ENCODE results near the gene SMARCC2.

Gene SMARCC2

DNA sequence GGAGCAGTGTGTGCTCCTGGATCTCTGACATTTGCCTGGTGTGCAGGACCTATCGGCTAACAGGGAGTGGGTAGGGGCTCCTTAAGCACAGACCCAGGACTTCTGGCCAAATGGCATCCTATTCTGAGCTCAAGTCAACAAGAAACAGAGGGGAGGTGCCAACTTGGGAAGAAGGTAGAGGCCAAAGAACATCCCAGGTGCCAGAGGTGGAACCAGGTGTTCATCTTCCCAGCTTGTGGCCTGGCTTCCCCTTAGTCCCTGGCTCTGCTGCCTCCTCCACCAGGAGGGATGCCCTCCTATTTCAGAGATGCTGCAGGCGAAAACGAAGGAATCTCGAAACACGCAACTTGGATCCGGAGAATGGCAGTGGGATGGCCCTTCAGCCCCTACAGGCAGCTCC is 46.8 kb upstream of the SMARCC2 start:
- Histone ChIP-seq H3K79me2 (ENCODE audit: low read length) (no peaks in the 10 kb centered on the region), H3K9me2 (replicated peaks; ENCODE audit: insufficient read depth, low read length) (no peaks in the 10 kb centered on the region), H3K36me3 (replicated peaks; ENCODE audit: insufficient read depth, low read length) (no peaks in the 10 kb centered on the region), H3K9ac (ENCODE audit: low read length) (no peak overlapping the region), H3K4me1 (ENCODE audit: low read length) (no peaks in the 10 kb centered on the region), H4K20me1 (ENCODE audit: insufficient read depth, low read length) (no peaks in the 10 kb centered on the region), H3F3A (ENCODE audit: insufficient read depth, low read length) (no peaks in the 10 kb centered on the region), H3K4me2 (ENCODE audit: low read depth, low read length) (no peak overlapping the region), H3K9me3 (replicated peaks; ENCODE audit: insufficient read depth, low read length) (no peaks in the 10 kb centered on the region), H3K27ac (ENCODE audit: low read length) (no peak overlapping the region), H2AFZ (ENCODE audit: low read length) (no peak overlapping the region), H3K27me3 (replicated peaks; ENCODE audit: insufficient read depth, low read length) (no peaks in the 10 kb centered on the region), H3K4me3 (ENCODE audit: low read length) (no peak overlapping the region)
- no peak for DNase-seq
- TF ChIP-seq CTCF (IDR thresholded peaks at IDR 0.05; ENCODE audit: low read length) (no peak), EZH2 (optimal IDR thresholded peaks at IDR 0.05; ENCODE audit: low read depth, low read length) (no peak), EZH2phosphoT487 (IDR thresholded peaks at IDR 0.05; ENCODE audit: low read length) (no peak)

GRCh38 chr12:56234746-56235436 is 45.6 kb upstream of the SMARCC2 start:
- H3K4me3 ChIP-seq (ENCODE audit: low read length) = no peak overlapping the region
- no peaks in the 10 kb centered on the region for H3K4me1 ChIP-seq (ENCODE audit: low read length)
- no peaks in the 10 kb centered on the region for H3K27me3 ChIP-seq (replicated peaks; ENCODE audit: insufficient read depth, low read length)
- H3K9ac ChIP-seq (ENCODE audit: low read length) = no peak overlapping the region
- H2AFZ ChIP-seq (ENCODE audit: low read length) = no peak overlapping the region
- no peaks in the 10 kb centered on the region for H3K36me3 ChIP-seq (replicated peaks; ENCODE audit: insufficient read depth, low read length)
- TF ChIP-seq EZH2 (optimal IDR thresholded peaks at IDR 0.05; ENCODE audit: low read depth, low read length) (no peak), CTCF (IDR thresholded peaks at IDR 0.05; ENCODE audit: low read length) (no peak), EZH2phosphoT487 (IDR thresholded peaks at IDR 0.05; ENCODE audit: low read length) (no peak)
- no peaks in the 10 kb centered on the region for H3K79me2 ChIP-seq (ENCODE audit: low read length)
- DNase-seq = no peak
- no peaks in the 10 kb centered on the region; the same call in 1 of the 2 replicates for H3F3A ChIP-seq (ENCODE audit: insufficient read depth, low read length)
- no peaks in the 10 kb centered on the region for H3K9me3 ChIP-seq (replicated peaks; ENCODE audit: insufficient read depth, low read length)
- no peak overlapping the region for H3K4me2 ChIP-seq (ENCODE audit: low read depth, low read length)
- H3K9me2 ChIP-seq (replicated peaks; ENCODE audit: insufficient read depth, low read length) = no peaks in the 10 kb centered on the region
- no peak overlapping the region for H3K27ac ChIP-seq (ENCODE audit: low read length)
- no peaks in the 10 kb centered on the region for H4K20me1 ChIP-seq (ENCODE audit: insufficient read depth, low read length)

DNA sequence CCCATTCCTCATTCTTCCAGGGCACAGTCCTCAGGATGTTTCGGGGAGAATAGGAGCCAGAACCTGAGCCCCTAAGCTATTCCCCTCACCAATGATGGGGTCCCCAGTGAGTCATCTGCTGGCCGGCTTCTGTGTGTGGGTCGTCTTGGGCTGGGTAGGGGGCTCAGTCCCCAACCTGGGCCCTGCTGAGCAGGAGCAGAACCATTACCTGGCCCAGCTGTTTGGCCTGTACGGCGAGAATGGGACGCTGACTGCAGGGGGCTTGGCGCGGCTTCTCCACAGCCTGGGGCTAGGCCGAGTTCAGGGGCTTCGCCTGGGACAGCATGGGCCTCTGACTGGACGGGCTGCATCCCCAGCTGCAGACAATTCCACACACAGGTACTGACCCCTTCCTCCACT is 41.9 kb upstream of the SMARCC2 start:
- H2AFZ ChIP-seq (ENCODE audit: low read length) = no peak overlapping the region
- no peaks in the 10 kb centered on the region for H3K27me3 ChIP-seq (replicated peaks; ENCODE audit: insufficient read depth, low read length)
- no peaks in the 10 kb centered on the region; the same call in 1 of the 2 replicates for H3F3A ChIP-seq (ENCODE audit: insufficient read depth, low read length)
- no peak overlapping the region for H3K4me2 ChIP-seq (ENCODE audit: low read depth, low read length)
- no peaks in the 10 kb centered on the region for H3K9me3 ChIP-seq (replicated peaks; ENCODE audit: insufficient read depth, low read length)
- H3K9me2 ChIP-seq (replicated peaks; ENCODE audit: insufficient read depth, low read length) = no peaks in the 10 kb centered on the region
- H3K36me3 ChIP-seq (replicated peaks; ENCODE audit: insufficient read depth, low read length) = no peaks in the 10 kb centered on the region
- no peaks in the 10 kb centered on the region for H3K79me2 ChIP-seq (ENCODE audit: low read length)
- no peak overlapping the region for H3K27ac ChIP-seq (ENCODE audit: low read length)
- no peak overlapping the region for H3K4me3 ChIP-seq (ENCODE audit: low read length)
- no peak for TF ChIP-seq EZH2 (optimal IDR thresholded peaks at IDR 0.05; ENCODE audit: low read depth, low read length)
- TF ChIP-seq EZH2phosphoT487 (IDR thresholded peaks at IDR 0.05; ENCODE audit: low read length) = no peak
- TF ChIP-seq CTCF (IDR thresholded peaks at IDR 0.05; ENCODE audit: low read length) = no peak
- DNase-seq = no peak
- no peaks in the 10 kb centered on the region for H4K20me1 ChIP-seq (ENCODE audit: insufficient read depth, low read length)
- H3K4me1 ChIP-seq (ENCODE audit: low read length) = no peaks in the 10 kb centered on the region
- no peak overlapping the region for H3K9ac ChIP-seq (ENCODE audit: low read length)

Data from MM.1S (cell line).